NCI-H2107 treated with DMSO at 0.1 percent for 48 hours (cell line): ENCODE measurements around the gene RTL10.

ENCODE experiments used
- DNase-seq: peaks from one replicate; lab custom pipeline; 2025; ENCODE audit not compliant: unreplicated experiment; lab: John Stamatoyannopoulos, UW

Gene RTL10

GRCh38 chr22:19826619-19826950 lies 28.1 kb downstream of the RTL10 start:
- no peak for DNase-seq

- DNase-seq: no peak
These were observed 28.6 kb downstream of the RTL10 start for GRCh38 chr22:19825904-19826618.

DNA sequence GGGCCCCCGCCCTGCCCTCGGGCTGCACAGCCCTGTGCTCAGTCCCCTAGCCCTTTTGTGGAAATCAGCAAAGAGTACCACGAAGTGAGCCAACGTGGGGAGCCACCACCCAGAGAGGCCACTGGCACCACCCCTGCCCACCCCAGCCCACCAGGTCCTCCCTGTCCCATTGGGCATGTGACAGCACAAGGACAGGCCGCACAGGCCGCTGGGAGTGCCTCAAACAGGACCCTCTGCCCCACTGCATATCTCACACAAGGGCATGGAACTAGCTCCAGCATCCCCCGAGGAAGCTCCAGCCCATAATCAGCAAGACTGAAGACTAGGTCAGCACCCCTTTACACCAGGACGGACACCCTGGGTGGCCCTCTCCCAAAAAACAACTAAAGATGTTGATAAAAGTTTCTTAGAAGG lies 29.7 kb downstream of the RTL10 start:
- no peak for DNase-seq

- no peak for DNase-seq
These were observed 30.3 kb downstream of the RTL10 start for GRCh38 chr22:19824212-19824925.

DNA sequence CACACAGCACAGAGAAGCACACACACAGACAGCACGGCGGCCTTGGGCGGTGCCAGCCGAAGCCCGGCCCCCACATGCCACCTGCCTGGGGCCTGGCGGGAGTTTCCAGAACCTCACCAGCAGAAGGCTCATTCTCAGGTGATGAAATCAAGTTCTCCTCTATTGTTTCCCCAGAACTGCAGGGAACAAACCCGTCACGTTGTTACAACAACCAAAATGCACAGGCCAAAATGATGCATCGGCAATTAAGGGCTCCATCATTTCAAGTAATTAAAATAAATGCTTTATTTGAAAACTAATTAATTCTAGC lies 30.8 kb downstream of the RTL10 start:
- peak; percentile 20 for DNase-seq

DNA sequence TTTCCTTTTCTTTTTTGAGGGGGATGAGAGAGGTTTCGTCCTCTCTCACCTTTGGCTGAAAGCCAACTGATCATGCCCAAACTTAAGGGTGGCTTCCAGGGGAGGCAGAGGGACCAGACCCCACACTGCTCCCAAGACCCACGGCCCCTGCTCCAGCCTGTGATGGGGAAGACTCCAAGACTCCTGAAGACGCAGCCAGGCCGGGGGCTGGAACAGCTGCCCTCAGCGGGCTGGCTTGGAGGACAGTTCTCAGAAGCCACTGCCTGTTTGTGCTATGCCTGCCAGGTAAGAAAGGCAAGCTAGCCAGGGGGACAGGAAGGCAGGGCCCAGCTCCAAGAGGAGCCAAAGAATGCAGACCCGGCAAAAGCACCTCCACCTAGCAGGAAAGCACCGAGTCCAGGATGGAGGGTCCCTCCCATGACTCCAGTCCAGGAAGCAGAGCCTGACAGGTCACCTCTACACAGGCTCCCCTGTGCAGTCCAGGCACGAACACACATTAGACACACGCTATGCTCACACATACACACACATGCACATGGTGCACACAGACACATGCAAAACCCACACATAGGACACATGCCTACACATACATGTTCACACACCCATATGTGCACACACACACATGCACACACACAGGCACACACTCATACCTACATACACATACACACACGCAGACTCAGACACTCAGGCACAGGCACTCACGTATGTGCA lies 31.3 kb downstream of the RTL10 start:
- no peak for DNase-seq

- DNase-seq: no peak
These were observed 32.2 kb downstream of the RTL10 start for GRCh38 chr22:19822301-19823117.

DNA sequence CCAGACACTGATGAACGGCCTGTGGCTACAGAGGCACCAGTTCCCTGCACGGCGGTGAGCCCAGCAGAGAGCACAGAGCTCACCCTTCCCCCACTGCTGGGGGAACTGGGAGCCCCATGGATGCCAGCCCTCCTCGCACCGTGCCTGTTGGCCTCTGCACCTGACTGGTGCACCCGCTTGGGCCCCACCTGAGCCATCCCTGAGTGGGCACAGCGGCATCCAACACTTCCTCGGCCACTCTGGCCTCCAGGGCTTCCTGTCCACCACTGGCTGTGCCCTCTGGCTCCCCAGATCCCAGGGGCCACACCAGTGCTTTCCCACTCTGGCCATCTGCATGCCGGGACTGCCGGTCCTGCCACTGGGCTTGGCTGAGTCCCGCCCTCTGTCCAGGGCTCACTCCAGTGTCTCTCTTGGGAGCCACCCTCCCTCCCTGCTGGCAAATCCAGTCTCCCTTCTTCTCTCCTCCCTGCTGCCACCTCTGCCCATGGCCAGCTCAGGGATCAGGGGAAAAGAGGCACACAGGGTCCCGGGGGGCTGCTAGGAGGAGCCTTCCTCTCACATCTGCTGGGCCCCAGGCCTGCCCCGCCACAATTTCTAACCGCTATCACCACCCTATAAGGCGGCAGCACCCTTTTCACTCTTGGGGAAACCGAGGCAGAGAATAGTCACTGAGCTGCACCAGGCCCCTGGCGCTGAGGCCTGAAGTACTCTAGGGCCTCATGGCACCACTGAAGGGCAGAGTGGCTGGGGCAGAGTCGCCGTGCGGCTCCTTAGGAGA lies 33.0 kb downstream of the RTL10 start:
- DNase-seq: no peak

- DNase-seq: no peak
These were observed 33.7 kb downstream of the RTL10 start for GRCh38 chr22:19820880-19821522.

DNA sequence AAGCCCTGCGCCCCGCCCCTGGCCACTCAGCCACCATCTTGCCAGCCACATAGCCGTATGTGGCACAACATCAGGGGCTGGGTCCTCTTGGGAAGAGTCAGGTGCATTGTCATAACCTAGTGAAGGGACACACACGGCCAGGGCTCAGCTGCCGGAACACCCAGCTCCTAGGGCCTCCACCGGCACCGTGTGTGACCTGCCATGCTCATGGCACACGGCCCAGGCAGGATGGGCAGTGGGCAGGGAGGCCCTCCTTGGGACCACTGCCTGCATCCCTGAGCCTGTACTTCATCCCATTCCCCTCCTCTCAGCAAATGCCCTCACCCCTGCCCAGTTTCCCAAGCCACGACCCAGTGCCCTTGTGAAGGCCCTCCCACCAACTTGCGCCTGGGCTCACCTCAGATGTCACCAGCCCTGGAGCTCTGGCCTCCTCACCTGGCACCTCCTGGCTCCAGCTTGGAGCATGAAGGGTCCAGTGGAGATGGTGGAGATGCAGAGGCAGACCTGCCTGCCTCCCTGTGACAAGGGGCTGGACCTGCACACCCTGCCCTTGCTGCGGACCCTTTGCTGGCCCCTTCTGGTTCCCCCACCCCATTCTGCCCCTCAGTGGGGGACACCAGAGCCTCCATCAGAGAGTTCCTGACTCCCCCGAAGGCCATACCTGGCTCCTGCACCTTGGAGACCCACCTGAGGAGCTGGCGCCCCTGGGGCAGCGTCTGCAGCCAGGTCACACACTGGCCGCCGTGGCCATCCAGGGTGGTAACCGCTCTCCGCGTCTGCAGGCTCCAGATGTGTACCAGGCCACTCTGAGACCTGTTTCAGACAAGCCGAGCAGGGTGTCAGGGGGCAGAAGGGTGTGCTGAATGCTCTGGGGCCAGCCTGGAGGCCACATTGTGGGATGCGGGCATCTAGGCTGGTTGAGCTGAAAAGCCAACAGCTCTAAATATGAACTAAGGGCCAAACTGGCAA lies 34.5 kb downstream of the RTL10 start:
- no peak for DNase-seq

GRCh38 chr22:19819208-19819910 lies 35.3 kb downstream of the RTL10 start:
- no peak for DNase-seq

- DNase-seq: no peak
These were observed 36.1 kb downstream of the RTL10 start for GRCh38 chr22:19818324-19819207.

DNA sequence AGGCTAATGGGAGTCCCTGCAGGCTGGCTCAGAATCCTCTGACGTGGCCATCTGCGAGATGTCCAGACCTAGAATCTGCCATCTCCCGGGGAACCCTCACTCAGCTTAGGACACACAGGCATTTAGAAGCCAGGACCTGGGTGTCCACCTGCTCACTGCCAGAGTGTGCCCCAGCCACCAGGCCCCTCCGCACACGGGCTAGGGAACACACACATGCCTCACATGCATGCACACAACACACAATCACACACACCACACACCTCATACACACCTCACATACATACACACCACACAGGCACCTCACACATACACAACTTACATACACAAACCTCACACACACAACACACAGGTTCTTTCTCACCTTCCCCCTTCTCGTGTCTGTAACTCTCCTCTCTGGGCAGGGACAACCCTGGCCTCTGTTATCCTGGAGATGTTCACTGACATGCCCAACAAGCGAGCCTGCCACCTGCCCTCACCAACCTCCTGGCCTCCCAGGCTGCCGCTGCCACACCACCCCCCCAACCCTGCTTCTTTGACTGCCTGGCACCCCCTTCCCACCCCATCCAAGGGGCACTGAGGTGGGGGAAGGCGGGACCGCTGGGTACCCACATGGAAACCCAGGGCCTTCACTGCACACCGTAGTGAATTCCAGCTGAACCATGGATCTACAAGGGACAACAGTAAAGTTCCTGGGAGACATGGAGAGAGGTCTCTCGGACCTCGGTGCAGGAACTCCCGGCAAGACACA lies 38.1 kb downstream of the RTL10 start:
- DNase-seq: no peak

GRCh38 chr22:19815823-19816290 lies 38.8 kb downstream of the RTL10 start:
- DNase-seq: no peak

GRCh38 chr22:19815093-19815822 lies 39.4 kb downstream of the RTL10 start:
- no peak for DNase-seq

DNA sequence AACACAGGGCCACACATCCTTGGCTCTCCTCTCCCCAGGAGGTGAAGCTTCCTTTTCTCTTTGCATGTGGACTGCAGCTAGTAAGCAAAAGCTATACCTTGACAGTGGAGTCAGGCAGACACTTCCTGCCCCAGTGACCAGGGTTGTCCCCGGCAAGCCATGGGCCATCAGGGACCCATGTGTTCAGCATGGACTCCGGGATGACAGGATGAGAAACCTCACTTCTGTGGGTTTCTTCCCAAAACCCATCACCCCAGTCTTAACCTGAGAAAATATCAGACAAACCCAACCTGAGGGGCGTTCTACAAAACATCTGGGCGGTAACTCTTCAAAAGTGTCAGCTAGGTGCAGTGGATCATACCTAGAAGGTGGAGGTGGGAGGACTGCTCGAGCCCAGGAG lies 40.2 kb downstream of the RTL10 start:
- no peak for DNase-seq
